ENCODE results near the gene UGT3A1. TPM values are rescaled to one million over a fixed set of nuclear protein-coding genes. Genes with fewer than 3 reads are reported as not detected.

UGT3A1 gene
- total RNA-seq, 4 donors from 2014 or later, result 0.42 to 4.6 (median 2.1) TPM

- intact Hi-C loops (cut with DNase I; ENCODE audit: low total_unique reads), result no loop called here
- Histone ChIP-seq H3K9me3 (no peaks in the 10 kb centered on the region), H3K4me3 (no peak overlapping the region), H3K27me3 (no peaks in the 10 kb centered on the region), H3K4me1 (no peaks in the 10 kb centered on the region), H3K36me3 (peaks cover 0 to 4% of the 10 kb centered on the region in 2 donors), H3K27ac (no peak overlapping the region)
- ATAC-seq, result no peak
- no peak for DNase-seq
- TF ChIP-seq, protein P1, sequence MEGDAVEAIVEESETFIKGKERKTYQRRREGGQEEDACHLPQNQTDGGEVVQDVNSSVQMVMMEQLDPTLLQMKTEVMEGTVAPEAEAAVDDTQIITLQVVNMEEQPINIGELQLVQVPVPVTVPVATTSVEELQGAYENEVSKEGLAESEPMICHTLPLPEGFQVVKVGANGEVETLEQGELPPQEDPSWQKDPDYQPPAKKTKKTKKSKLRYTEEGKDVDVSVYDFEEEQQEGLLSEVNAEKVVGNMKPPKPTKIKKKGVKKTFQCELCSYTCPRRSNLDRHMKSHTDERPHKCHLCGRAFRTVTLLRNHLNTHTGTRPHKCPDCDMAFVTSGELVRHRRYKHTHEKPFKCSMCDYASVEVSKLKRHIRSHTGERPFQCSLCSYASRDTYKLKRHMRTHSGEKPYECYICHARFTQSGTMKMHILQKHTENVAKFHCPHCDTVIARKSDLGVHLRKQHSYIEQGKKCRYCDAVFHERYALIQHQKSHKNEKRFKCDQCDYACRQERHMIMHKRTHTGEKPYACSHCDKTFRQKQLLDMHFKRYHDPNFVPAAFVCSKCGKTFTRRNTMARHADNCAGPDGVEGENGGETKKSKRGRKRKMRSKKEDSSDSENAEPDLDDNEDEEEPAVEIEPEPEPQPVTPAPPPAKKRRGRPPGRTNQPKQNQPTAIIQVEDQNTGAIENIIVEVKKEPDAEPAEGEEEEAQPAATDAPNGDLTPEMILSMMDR (IDR thresholded peaks at IDR 0.05 in 4 of 5, conservative IDR thresholded peaks at IDR 0.05 in 1 of 5), result no peak
- no peak for TF ChIP-seq POLR2A (IDR thresholded peaks at IDR 0.05)
- in situ Hi-C loops (cut with MboI; ENCODE audit: low sequenced_read_pairs in 4 of 4), result no loop called here
These were observed 37.0 kb downstream of the UGT3A1 start for GRCh38 chr5:35954175-35954574.

DNA sequence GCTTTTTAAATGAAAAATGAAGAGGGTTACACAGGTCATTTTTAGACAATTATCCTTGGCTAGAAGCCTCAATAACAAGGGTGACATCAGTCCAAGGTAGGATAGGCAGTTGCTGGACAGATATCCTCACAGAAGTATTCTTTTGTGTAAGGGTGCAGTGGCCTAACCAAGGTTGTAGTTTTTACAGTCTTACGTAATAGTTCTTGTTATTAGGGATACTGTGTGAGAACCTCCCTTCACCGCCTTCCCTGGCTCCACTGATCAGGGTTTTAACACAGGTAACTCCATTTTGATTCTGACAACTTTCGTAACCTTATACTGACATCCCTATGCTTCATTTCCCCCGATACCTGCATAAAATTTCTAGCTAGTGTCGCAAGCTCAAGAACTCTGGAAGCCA is 44.1 kb downstream of the UGT3A1 start:
- no peaks in the 10 kb centered on the region for H3K27me3 ChIP-seq
- H3K27ac ChIP-seq, result no peak overlapping the region
- H3K9me3 ChIP-seq, result no peaks in the 10 kb centered on the region
- TF ChIP-seq, protein P1 (IDR thresholded peaks at IDR 0.05 in 4 of 5, conservative IDR thresholded peaks at IDR 0.05 in 1 of 5), result no peak
- no peak for TF ChIP-seq POLR2A (IDR thresholded peaks at IDR 0.05)
- in situ Hi-C loops (cut with MboI; ENCODE audit: low sequenced_read_pairs in 4 of 4), result no loop called here
- intact Hi-C loops (cut with DNase I; ENCODE audit: low total_unique reads), result no loop called here
- ATAC-seq (no peak), DNase-seq (no peak)
- no peak overlapping the region for H3K4me3 ChIP-seq
- H3K4me1 ChIP-seq, result no peaks in the 10 kb centered on the region
- H3K36me3 ChIP-seq, result no peaks in the 10 kb centered on the region

GRCh38 chr5:35939639-35940038 is 51.6 kb downstream of the UGT3A1 start:
- Histone ChIP-seq H3K27ac (no peak overlapping the region), H3K9me3 (no peaks in the 10 kb centered on the region), H3K4me3 (no peak overlapping the region), H3K27me3 (peaks cover 0 to 3% (median 0%) of the 10 kb centered on the region in 3 donors), H3K4me1 (no peaks in the 10 kb centered on the region), H3K36me3 (no peaks in the 10 kb centered on the region)
- DNase-seq (no peak), ATAC-seq (no peak)
- no peak for TF ChIP-seq POLR2A (IDR thresholded peaks at IDR 0.05)
- TF ChIP-seq, protein P1 (IDR thresholded peaks at IDR 0.05 in 4 of 5, conservative IDR thresholded peaks at IDR 0.05 in 1 of 5), result no peak
- intact Hi-C loops (cut with DNase I; ENCODE audit: low total_unique reads) (no loop called here), in situ Hi-C loops (cut with MboI; ENCODE audit: low sequenced_read_pairs in 4 of 4) (no loop called here)

GRCh38 chr5:35938568-35939227 is 52.5 kb downstream of the UGT3A1 start, which contains the start of gene CAPSL:
Gene CAPSL (minus strand): TSS chr5:35938622. CDS start chr5:35921120, 17,502 bp downstream.
- H3K4me1 ChIP-seq, result no peaks in the 10 kb centered on the region
- no peak for ATAC-seq
- intact Hi-C loops (cut with DNase I; ENCODE audit: low total_unique reads), result no loop called here
- H3K9me3 ChIP-seq, result no peaks in the 10 kb centered on the region
- H3K4me3 ChIP-seq, result no peak within 1 kb of the TSS
- H3K36me3 ChIP-seq, result no peaks in the 10 kb centered on the region
- H3K27me3 ChIP-seq, result peaks cover 0 to 3% (median 0%) of the 10 kb centered on the region in 3 donors
- in situ Hi-C loops (cut with MboI; ENCODE audit: low sequenced_read_pairs in 4 of 4), result no loop called here
- H3K27ac ChIP-seq, result no peak within 1 kb of the TSS
- no peak for DNase-seq
- TF ChIP-seq, protein P1 (IDR thresholded peaks at IDR 0.05 in 4 of 5, conservative IDR thresholded peaks at IDR 0.05 in 1 of 5), result no peak
- TF ChIP-seq POLR2A (IDR thresholded peaks at IDR 0.05), result no peak
